T-helper 1 cell treated with Interleukin-12 subunit alpha and Interleukin-12 subunit beta and Interleukin-4 antibody, amounts not matched to agents 30 μg/mL and 1 μg/mL, for 36 hours (primary cell): ENCODE measurements around the gene AUTS2.

Source experiments
- H3K27ac Mint-ChIP-seq: one replicate; pipeline ENCODE4 v1.8.0; 2021; ENCODE audit warnings: mild to moderate bottlenecking, mixed read lengths
- H3K27me3 Mint-ChIP-seq: one replicate; pipeline ENCODE4 v1.8.0; 2021; ENCODE audit warnings: low read depth, mixed read lengths
- H3K36me3 Mint-ChIP-seq: one replicate; pipeline ENCODE4 v1.8.0; 2021; ENCODE audit warnings: low read depth, mixed read lengths
- H3K4me1 Mint-ChIP-seq: one replicate; pipeline ENCODE4 v1.8.0; 2021; ENCODE audit warnings: low read depth, mixed read lengths
- H3K4me3 Mint-ChIP-seq: one replicate; pipeline ENCODE4 v1.8.0; 2021; ENCODE audit warnings: mild to moderate bottlenecking, moderate library complexity, mixed read lengths
- H3K9me3 Mint-ChIP-seq: one replicate; pipeline ENCODE4 v1.8.0; 2021; ENCODE audit warnings: mixed read lengths

Gene AUTS2

DNA sequence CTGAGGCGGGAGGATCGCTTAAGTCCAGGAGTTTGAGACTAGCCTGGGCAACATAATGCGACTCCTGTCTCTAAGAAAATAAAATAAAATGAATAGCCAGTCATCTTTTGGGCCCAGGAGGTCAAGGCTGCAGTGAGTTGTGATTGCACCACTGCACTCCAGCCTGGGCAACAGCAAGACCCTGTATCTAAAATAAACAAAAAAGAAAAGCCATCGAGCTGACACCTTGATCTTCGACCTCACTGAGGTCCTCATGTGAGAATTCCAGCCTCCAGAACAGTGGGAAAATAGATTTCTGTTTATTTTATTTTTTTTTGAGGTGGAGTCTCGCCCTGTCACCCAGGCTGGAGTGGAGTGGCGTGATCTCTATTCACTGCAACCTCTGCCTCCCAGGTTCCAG, 1232.2 kb downstream of the AUTS2 start:
- H3K4me1 Mint-ChIP-seq = peaks cover 9% of the 10 kb centered on the region
- H3K36me3 Mint-ChIP-seq = no peaks in the 10 kb centered on the region
- no peak overlapping the region for H3K27ac Mint-ChIP-seq
- H3K9me3 Mint-ChIP-seq = peaks cover 6% of the 10 kb centered on the region
- no peak overlapping the region for H3K4me3 Mint-ChIP-seq
- no peaks in the 10 kb centered on the region for H3K27me3 Mint-ChIP-seq

DNA sequence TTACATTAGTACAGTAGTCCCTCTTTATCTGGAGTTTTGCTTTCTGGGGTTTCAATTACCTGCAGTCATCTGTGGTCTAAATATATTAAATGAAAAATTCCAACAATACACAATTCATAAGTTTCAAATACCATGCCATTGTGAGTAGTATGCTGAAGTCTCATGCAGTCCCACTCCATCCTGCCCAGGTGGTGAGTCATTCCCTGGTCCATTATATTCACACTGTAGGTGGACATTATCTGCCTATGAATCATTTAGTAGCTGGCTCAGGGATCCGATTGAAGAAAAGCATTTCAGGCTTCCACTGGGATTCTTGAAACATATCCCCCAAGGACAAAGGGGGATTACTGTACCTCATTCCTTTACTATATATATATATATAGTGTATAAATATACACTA, 1235.5 kb downstream of the AUTS2 start:
- Mint-ChIP-seq H3K36me3 (no peaks in the 10 kb centered on the region), H3K27ac (no peak overlapping the region), H3K27me3 (no peaks in the 10 kb centered on the region), H3K4me3 (no peak overlapping the region), H3K4me1 (peaks cover 9% of the 10 kb centered on the region), H3K9me3 (no peaks in the 10 kb centered on the region)

DNA sequence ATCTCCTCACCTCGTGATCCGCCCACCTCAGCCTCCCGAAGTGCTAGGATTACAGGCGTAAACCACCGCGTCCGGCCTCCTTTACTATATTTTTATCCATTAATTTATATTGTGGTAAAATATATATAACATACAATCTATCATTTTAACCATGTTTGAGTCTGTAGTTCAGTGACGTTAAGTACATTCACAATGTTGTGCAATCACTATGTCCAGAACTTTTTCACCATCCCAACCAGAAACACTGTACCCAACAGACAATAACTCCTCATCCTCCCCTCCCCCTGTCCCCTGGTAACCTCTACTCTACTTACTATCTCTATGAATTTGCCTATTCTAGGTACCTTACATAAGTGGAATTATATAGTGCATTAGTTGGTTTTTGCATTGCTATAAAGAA, 1236.1 kb downstream of the AUTS2 start:
- Mint-ChIP-seq H3K27ac (no peak overlapping the region), H3K27me3 (no peaks in the 10 kb centered on the region), H3K4me1 (peaks cover 4% of the 10 kb centered on the region), H3K36me3 (no peaks in the 10 kb centered on the region), H3K9me3 (peaks cover 2% of the 10 kb centered on the region), H3K4me3 (no peak overlapping the region)

DNA sequence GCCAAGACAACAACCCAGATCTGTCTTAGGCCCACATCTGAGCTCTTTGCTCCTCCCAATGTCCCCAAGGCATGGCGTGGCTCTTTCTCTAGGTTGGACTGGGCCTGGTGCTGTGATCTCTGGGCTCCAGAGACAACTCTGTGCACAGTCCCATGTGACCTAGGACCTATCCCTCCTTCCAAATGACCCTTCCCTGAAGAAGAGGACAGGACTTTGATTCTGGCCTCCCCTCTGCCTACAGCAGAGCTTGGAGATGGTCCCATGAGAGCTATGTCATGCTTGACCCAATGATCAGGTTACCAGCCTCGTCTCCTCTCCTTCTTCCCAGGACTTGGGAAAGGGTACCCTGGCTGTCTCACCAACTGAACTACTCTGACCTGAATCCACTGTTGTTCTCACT, 1237.4 kb downstream of the AUTS2 start:
- Mint-ChIP-seq H3K9me3 (peaks cover 5% of the 10 kb centered on the region), H3K36me3 (no peaks in the 10 kb centered on the region), H3K27me3 (no peaks in the 10 kb centered on the region), H3K4me1 (no peaks in the 10 kb centered on the region), H3K4me3 (no peak overlapping the region), H3K27ac (no peak overlapping the region)

GRCh38 chr7:70836279-70836678, 1238.0 kb downstream of the AUTS2 start:
- no peaks in the 10 kb centered on the region for H3K4me1 Mint-ChIP-seq
- H3K4me3 Mint-ChIP-seq = no peak overlapping the region
- no peaks in the 10 kb centered on the region for H3K36me3 Mint-ChIP-seq
- H3K9me3 Mint-ChIP-seq = peaks cover 9% of the 10 kb centered on the region
- no peak overlapping the region for H3K27ac Mint-ChIP-seq
- no peaks in the 10 kb centered on the region for H3K27me3 Mint-ChIP-seq

- Mint-ChIP-seq H3K9me3 (peaks cover 9% of the 10 kb centered on the region), H3K36me3 (no peaks in the 10 kb centered on the region), H3K4me3 (no peak overlapping the region), H3K4me1 (no peaks in the 10 kb centered on the region), H3K27ac (no peak overlapping the region), H3K27me3 (no peaks in the 10 kb centered on the region)
Measured at GRCh38 chr7:70836946-70837345, 1238.7 kb downstream of the AUTS2 start.

GRCh38 chr7:70837589-70837988, 1239.3 kb downstream of the AUTS2 start:
- Mint-ChIP-seq H3K27me3 (no peaks in the 10 kb centered on the region), H3K27ac (no peak overlapping the region), H3K9me3 (peaks cover 12% of the 10 kb centered on the region), H3K36me3 (no peaks in the 10 kb centered on the region), H3K4me1 (no peaks in the 10 kb centered on the region), H3K4me3 (no peak overlapping the region)

DNA sequence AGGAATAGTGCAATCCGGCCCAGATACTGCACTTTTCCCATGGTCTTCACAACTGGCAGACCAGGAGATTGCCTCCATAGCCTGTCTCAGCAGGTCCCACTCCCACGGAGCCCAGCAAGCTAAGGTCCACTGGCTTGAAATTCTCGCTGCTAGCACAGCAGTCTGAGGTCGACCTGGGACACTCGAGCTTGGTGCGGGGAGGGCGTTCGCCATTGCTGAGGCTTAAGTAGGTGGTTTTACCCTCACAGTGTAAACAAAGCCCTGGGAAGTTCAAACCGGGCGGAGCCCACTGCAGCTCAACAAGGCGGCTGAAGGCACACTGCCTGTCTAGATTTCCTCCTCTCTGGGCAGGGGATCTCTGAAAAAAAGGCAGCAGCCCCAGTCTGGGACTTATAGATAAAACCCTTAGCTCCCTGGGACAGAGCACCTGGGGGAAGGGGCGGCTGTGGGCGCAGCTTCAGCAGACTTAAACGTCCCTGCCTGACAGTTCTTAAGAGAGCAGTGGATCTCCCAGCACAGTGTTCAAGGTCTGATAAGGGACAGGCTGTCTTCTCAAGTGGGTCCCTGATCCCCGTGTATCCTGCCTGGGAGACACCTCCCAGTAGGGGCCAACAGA, 1240.1 kb downstream of the AUTS2 start:
- Mint-ChIP-seq H3K27me3 (no peaks in the 10 kb centered on the region), H3K36me3 (no peaks in the 10 kb centered on the region), H3K4me1 (no peaks in the 10 kb centered on the region), H3K27ac (no peak overlapping the region), H3K9me3 (peaks cover 18% of the 10 kb centered on the region), H3K4me3 (no peak overlapping the region)
